Fibroblast of lung (primary cell): Measurements from ENCODE around the gene VAV2.

Experiments used
- EZH2 ChIP-seq: IDR thresholded peaks from 2 replicates; pipeline ENCODE4 v1.5.1; 2012; ENCODE audit warnings: low read length, control low read depth, mild to moderate bottlenecking; ENCODE audit errors: missing control alignments
- TF ChIP-seq, protein P1 (sequence below), 2 donors: IDR thresholded peaks in 1 of 2; conservative IDR thresholded peaks in 1 of 2; 1 replicate in 1 of 2; 2 replicates in 1 of 2; pipeline ENCODE4 v1.5.1; 2011 to 2012; ENCODE audit warnings: low read length in 2 of 2, control low read depth in 1 of 2, inconsistent platforms in 1 of 2, low read depth in 1 of 2, mild to moderate bottlenecking in 1 of 2

- TF ChIP-seq, protein P1, sequence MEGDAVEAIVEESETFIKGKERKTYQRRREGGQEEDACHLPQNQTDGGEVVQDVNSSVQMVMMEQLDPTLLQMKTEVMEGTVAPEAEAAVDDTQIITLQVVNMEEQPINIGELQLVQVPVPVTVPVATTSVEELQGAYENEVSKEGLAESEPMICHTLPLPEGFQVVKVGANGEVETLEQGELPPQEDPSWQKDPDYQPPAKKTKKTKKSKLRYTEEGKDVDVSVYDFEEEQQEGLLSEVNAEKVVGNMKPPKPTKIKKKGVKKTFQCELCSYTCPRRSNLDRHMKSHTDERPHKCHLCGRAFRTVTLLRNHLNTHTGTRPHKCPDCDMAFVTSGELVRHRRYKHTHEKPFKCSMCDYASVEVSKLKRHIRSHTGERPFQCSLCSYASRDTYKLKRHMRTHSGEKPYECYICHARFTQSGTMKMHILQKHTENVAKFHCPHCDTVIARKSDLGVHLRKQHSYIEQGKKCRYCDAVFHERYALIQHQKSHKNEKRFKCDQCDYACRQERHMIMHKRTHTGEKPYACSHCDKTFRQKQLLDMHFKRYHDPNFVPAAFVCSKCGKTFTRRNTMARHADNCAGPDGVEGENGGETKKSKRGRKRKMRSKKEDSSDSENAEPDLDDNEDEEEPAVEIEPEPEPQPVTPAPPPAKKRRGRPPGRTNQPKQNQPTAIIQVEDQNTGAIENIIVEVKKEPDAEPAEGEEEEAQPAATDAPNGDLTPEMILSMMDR (conservative IDR thresholded peaks at IDR 0.05 in 1 of 2, IDR thresholded peaks at IDR 0.05 in 1 of 2; ENCODE audit: low read depth in 1 of 2, low read length in 2 of 2), result no peak
- TF ChIP-seq EZH2, result no peak
Measured at GRCh38 chr9:133777068-133777791, 214.9 kb downstream of the VAV2 start.
